Neural progenitor cell (in vitro differentiated cells): Measurements from ENCODE around the gene BPNT1. TPM values are rescaled to one million over a fixed set of nuclear protein-coding genes. Genes with fewer than 3 reads are reported as not detected.

ENCODE experiments used
- DNase-seq: peaks from one replicate; pipeline ENCODE4 v3.0.0-alpha.2; 2016; ENCODE audit warnings: low spot score
- H2AFZ ChIP-seq: fragments of 200-600 bp; sonication (generic); replicated peaks from 2 replicates; pipeline ENCODE4 v1.6.1; 2016; ENCODE audit warnings: antibody characterized with exemption
- H3F3A ChIP-seq: fragments of 200-600 bp; sonication (generic); 2 replicates; pipeline ENCODE4 v1.6.1; 2016; ENCODE audit warnings: antibody characterized with exemption, low read depth
- H3K27ac ChIP-seq: fragments of 200-600 bp; sonication (generic); 2 replicates; pipeline ENCODE4 v1.5.1; 2016; ENCODE audit warnings: mild to moderate bottlenecking
- H3K27me3 ChIP-seq: fragments of 200-600 bp; sonication (generic); 2 replicates; pipeline ENCODE4 v1.6.1; 2016; ENCODE audit warnings: mild to moderate bottlenecking, moderate library complexity
- H3K36me3 ChIP-seq: fragments of 200-600 bp; sonication (generic); 2 replicates; pipeline ENCODE4 v1.5.1; 2016
- H3K4me1 ChIP-seq: fragments of 200-600 bp; sonication (generic); 2 replicates; pipeline ENCODE4 v1.6.1; 2016; ENCODE audit warnings: mixed run types
- H3K4me2 ChIP-seq: fragments of 200-600 bp; sonication (generic); 2 replicates; pipeline ENCODE4 v1.6.1; 2016
- H3K4me3 ChIP-seq: fragments of 200-600 bp; sonication (generic); 2 replicates; pipeline ENCODE4 v1.5.1; 2016
- H3K79me2 ChIP-seq: fragments of 200-600 bp; sonication (generic); 2 replicates; pipeline ENCODE4 v1.6.1; 2016; ENCODE audit warnings: low read depth
- H3K9ac ChIP-seq: fragments of 200-600 bp; sonication (generic); 2 replicates; pipeline ENCODE4 v1.6.1; 2016
- H3K9me3 ChIP-seq: fragments of 200-600 bp; sonication (generic); 2 replicates; pipeline ENCODE4 v1.5.1; 2016; ENCODE audit warnings: low read depth
- H4K20me1 ChIP-seq: fragments of 200-600 bp; sonication (generic); 2 replicates; pipeline ENCODE4 v1.6.1; 2016; ENCODE audit warnings: low read depth
- H3K27ac Mint-ChIP-seq: 3 replicates; pipeline ENCODE4 v1.8.0; 2021; ENCODE audit warnings: mixed read lengths
- H3K27me3 Mint-ChIP-seq: 2 replicates; pipeline ENCODE4 v1.8.0; 2022; ENCODE audit warnings: low read depth, mild to moderate bottlenecking, inconsistent platforms, moderate library complexity, mixed read lengths; ENCODE audit not compliant: insufficient read depth
- H3K36me3 Mint-ChIP-seq: 3 replicates; pipeline ENCODE4 v1.8.0; 2021; ENCODE audit warnings: mixed read lengths
- H3K4me1 Mint-ChIP-seq: 3 replicates; pipeline ENCODE4 v1.8.0; 2021; ENCODE audit warnings: mixed read lengths
- H3K4me3 Mint-ChIP-seq: 3 replicates; pipeline ENCODE4 v1.8.0; 2021; ENCODE audit warnings: mild to moderate bottlenecking, moderate library complexity, mixed read lengths
- H3K9me3 Mint-ChIP-seq: 3 replicates; pipeline ENCODE4 v1.8.0; 2020; ENCODE audit warnings: mixed read lengths
- CTCF ChIP-seq: fragments of 200-600 bp; sonication (generic); IDR thresholded peaks from 2 replicates; pipeline ENCODE4 v1.5.1; 2017; ENCODE audit warnings: antibody characterized with exemption, mild to moderate bottlenecking
- EZH2 ChIP-seq: fragments of 200-600 bp; sonication (generic); IDR thresholded peaks from 2 replicates; pipeline ENCODE4 v1.6.1; 2017; ENCODE audit warnings: antibody characterized with exemption, mild to moderate bottlenecking, moderate library complexity
- EZH2phosphoT487 ChIP-seq: fragments of 200-600 bp; sonication (generic); IDR thresholded peaks from 2 replicates; pipeline ENCODE4 v1.6.1; 2017; ENCODE audit warnings: antibody characterized with exemption
- total RNA-seq: library from RNA; depleted of rRNA; stranded (reverse); fragments of >200 nt; gene quantifications from 2 replicates; pipeline ENCODE4 v1.2.3, GENCODE V29; 2015; ENCODE audit warnings: low replicate concordance

BPNT1 gene
- total RNA-seq, 1 donor from 2014 or later = 33.1 TPM

GRCh38 chr1:220123066-220123465 is 33.5 kb upstream of the BPNT1 start:
- H3K27me3 Mint-ChIP-seq = no peaks in the 10 kb centered on the region
- no peak overlapping the region for H2AFZ ChIP-seq
- no peak overlapping the region for H3K9ac ChIP-seq
- no peak overlapping the region for H3K4me3 ChIP-seq
- H3K4me3 Mint-ChIP-seq = no peak overlapping the region
- H3K27ac ChIP-seq = no peak overlapping the region
- H3K36me3 ChIP-seq = peaks cover 3% of the 10 kb centered on the region
- H3K9me3 ChIP-seq = no peaks in the 10 kb centered on the region
- H3K79me2 ChIP-seq = no peaks in the 10 kb centered on the region
- no peaks in the 10 kb centered on the region for H3K4me1 Mint-ChIP-seq
- DNase-seq = no peak
- no peaks in the 10 kb centered on the region for H3K4me1 ChIP-seq
- no peaks in the 10 kb centered on the region for H3K9me3 Mint-ChIP-seq
- TF ChIP-seq EZH2 (no peak), EZH2phosphoT487 (no peak), CTCF (no peak)
- H4K20me1 ChIP-seq = peaks cover 3% of the 10 kb centered on the region
- H3K4me2 ChIP-seq = no peak overlapping the region
- peaks cover 4% of the 10 kb centered on the region for H3K36me3 Mint-ChIP-seq
- H3F3A ChIP-seq = no peaks in the 10 kb centered on the region
- no peaks in the 10 kb centered on the region for H3K27me3 ChIP-seq
- H3K27ac Mint-ChIP-seq = no peak overlapping the region

GRCh38 chr1:220121791-220122530 is 32.4 kb upstream of the BPNT1 start:
- H3K4me3 ChIP-seq = no peak overlapping the region
- H3K27ac ChIP-seq = peak overlapping the region; percentile 49
- no peaks in the 10 kb centered on the region for H3K4me1 Mint-ChIP-seq
- H3K9ac ChIP-seq = no peak overlapping the region
- no peak for TF ChIP-seq EZH2
- no peak for TF ChIP-seq CTCF
- TF ChIP-seq EZH2phosphoT487 = no peak
- H4K20me1 ChIP-seq = peaks cover 3% of the 10 kb centered on the region
- no peak overlapping the region for H3K4me2 ChIP-seq
- no peaks in the 10 kb centered on the region for H3K9me3 ChIP-seq
- H3K4me3 Mint-ChIP-seq = no peak overlapping the region
- no peaks in the 10 kb centered on the region for H3K4me1 ChIP-seq
- no peaks in the 10 kb centered on the region for H3F3A ChIP-seq
- H3K27ac Mint-ChIP-seq = no peak overlapping the region
- H3K27me3 ChIP-seq = no peaks in the 10 kb centered on the region
- DNase-seq = no peak
- no peaks in the 10 kb centered on the region for H3K27me3 Mint-ChIP-seq
- no peak overlapping the region for H2AFZ ChIP-seq
- H3K36me3 Mint-ChIP-seq = no peaks in the 10 kb centered on the region
- no peaks in the 10 kb centered on the region for H3K9me3 Mint-ChIP-seq
- peaks cover 5% of the 10 kb centered on the region for H3K36me3 ChIP-seq
- no peaks in the 10 kb centered on the region for H3K79me2 ChIP-seq

DNA sequence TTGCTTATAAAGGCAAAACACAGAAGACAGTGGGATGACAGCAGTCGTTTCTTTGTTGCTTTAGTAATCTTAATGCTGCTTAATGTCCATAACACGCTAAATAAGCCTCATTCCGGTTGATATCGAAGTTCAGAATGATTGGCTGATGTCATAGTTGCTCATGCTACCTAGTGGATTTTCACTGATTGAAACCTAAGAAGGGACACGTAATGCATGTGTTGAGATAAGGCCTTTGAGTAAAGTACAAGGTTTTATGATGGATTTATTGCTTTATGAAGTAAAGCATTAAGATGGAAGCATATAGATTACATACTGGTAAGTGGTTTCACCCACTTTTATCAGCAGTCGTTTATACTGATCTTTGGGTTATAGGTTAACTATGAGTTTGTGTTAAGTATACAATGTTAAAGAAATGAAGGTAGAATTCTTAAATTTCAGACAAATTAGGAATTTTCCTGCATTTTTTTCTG is 29.5 kb upstream of the BPNT1 start:
- Histone ChIP-seq H3K36me3 (peaks cover 5% of the 10 kb centered on the region), H3K79me2 (no peaks in the 10 kb centered on the region), H4K20me1 (no peaks in the 10 kb centered on the region), H3K4me3 (no peak overlapping the region), H3K9ac (no peak overlapping the region), H3K4me2 (no peak overlapping the region), H2AFZ (no peak overlapping the region), H3K9me3 (no peaks in the 10 kb centered on the region), H3K27me3 (no peaks in the 10 kb centered on the region), H3K27ac (no peak overlapping the region), H3F3A (no peaks in the 10 kb centered on the region), H3K4me1 (no peaks in the 10 kb centered on the region)
- H3K36me3 Mint-ChIP-seq = peaks cover 3% of the 10 kb centered on the region
- DNase-seq = no peak
- H3K4me1 Mint-ChIP-seq = no peaks in the 10 kb centered on the region
- TF ChIP-seq EZH2 (no peak), CTCF (no peak), EZH2phosphoT487 (no peak)
- no peaks in the 10 kb centered on the region for H3K9me3 Mint-ChIP-seq
- H3K27me3 Mint-ChIP-seq = no peaks in the 10 kb centered on the region
- H3K4me3 Mint-ChIP-seq = no peak overlapping the region
- no peak overlapping the region for H3K27ac Mint-ChIP-seq
